ENCODE data around the gene CCR7.
"Not testable (repeated sequence)": the region's sequence is repeated elsewhere in the genome, so short reads cannot be mapped to it uniquely, and the experiment has no call there.

CCR7 gene

GRCh38 chr17:40596261-40596919, 31.1 kb upstream of the CCR7 start:
- DNase-seq, result no peak

- DNase-seq, result no peak
Measured at GRCh38 chr17:40590742-40591141, 25.5 kb upstream of the CCR7 start.

- DNase-seq, result no peak
Measured at GRCh38 chr17:40588552-40588951, 23.3 kb upstream of the CCR7 start.

- not testable (repeated sequence) for DNase-seq
Measured at GRCh38 chr17:40586264-40586663, 21.0 kb upstream of the CCR7 start.

- DNase-seq, result not testable (repeated sequence)
Measured at GRCh38 chr17:40584950-40585349, 19.7 kb upstream of the CCR7 start.

GRCh38 chr17:40582328-40582901, 17.1 kb upstream of the CCR7 start:
- peak; percentile 1 to 34 for DNase-seq

GRCh38 chr17:40580140-40580539, 14.9 kb upstream of the CCR7 start:
- no peak for DNase-seq

- no peak for DNase-seq
Measured at GRCh38 chr17:40579471-40579870, 14.2 kb upstream of the CCR7 start.

- DNase-seq, result no peak
Measured at GRCh38 chr17:40577611-40578065, 12.4 kb upstream of the CCR7 start.

GRCh38 chr17:40576113-40576740, 11.0 kb upstream of the CCR7 start:
- no peak for DNase-seq

GRCh38 chr17:40574292-40574691, 9.0 kb upstream of the CCR7 start:
- DNase-seq, result no peak

- DNase-seq, result not testable (repeated sequence)
Measured at GRCh38 chr17:40572245-40572993, 7.1 kb upstream of the CCR7 start.

GRCh38 chr17:40568074-40568836, 3.0 kb upstream of the CCR7 start:
- no peak for DNase-seq

- DNase-seq, result no peak
Measured at GRCh38 chr17:40567377-40567776, 2.1 kb upstream of the CCR7 start.

GRCh38 chr17:40565769-40566409, 617 bp upstream of the CCR7 start:
- no peak for DNase-seq

- no peak for DNase-seq
Measured at GRCh38 chr17:40564195-40564882, 933 bp downstream of the CCR7 start.

GRCh38 chr17:40563220-40564052, 1.8 kb downstream of the CCR7 start:
- no peak for DNase-seq

- no peak for DNase-seq
Measured at GRCh38 chr17:40562838-40563219, 2.4 kb downstream of the CCR7 start.

- no peak for DNase-seq
Measured at GRCh38 chr17:40561871-40562611, 3.2 kb downstream of the CCR7 start.

- DNase-seq, result no peak
Measured at GRCh38 chr17:40561294-40561870, 3.9 kb downstream of the CCR7 start.
